DOHH2 (cell line): ENCODE results near the gene ZIC2.

Experiments
- EZH2phosphoT487 ChIP-seq: fragments of 200-600 bp; sonication (generic); IDR thresholded peaks from 2 replicates; pipeline ENCODE4 v1.6.1; 2017; ENCODE audit warnings: borderline replicate concordance, mild to moderate bottlenecking, antibody characterized with exemption, low read length, moderate library complexity, mixed read lengths
- TF ChIP-seq, protein P1 (sequence below): fragments of 200-600 bp; sonication (generic); IDR thresholded peaks from one replicate; pipeline ENCODE4 v1.5.1; 2014; ENCODE audit warnings: antibody characterized with exemption, mild to moderate bottlenecking, low read depth, low read length; ENCODE audit not compliant: poor library complexity, severe bottlenecking

DNA sequence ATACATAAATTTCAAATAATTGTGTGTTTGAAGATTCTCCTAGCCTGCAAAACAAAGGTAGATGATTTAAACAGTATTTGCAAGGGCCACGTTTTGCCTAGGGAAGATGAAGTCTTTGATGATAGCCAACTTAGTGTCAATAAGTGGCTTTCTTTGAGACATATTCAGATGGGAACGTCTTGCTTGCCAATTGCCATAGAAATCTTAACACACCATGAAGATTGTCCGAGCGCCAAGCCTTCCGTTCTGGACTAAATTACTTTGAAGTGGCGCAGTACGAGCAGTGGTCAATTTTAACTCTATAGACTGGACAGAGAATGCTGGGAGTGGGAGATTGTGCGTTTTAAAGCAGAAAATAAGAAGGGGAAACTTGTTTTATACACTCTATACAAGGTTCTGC, 19.9 kb upstream of the ZIC2 start:
- TF ChIP-seq, protein P1, sequence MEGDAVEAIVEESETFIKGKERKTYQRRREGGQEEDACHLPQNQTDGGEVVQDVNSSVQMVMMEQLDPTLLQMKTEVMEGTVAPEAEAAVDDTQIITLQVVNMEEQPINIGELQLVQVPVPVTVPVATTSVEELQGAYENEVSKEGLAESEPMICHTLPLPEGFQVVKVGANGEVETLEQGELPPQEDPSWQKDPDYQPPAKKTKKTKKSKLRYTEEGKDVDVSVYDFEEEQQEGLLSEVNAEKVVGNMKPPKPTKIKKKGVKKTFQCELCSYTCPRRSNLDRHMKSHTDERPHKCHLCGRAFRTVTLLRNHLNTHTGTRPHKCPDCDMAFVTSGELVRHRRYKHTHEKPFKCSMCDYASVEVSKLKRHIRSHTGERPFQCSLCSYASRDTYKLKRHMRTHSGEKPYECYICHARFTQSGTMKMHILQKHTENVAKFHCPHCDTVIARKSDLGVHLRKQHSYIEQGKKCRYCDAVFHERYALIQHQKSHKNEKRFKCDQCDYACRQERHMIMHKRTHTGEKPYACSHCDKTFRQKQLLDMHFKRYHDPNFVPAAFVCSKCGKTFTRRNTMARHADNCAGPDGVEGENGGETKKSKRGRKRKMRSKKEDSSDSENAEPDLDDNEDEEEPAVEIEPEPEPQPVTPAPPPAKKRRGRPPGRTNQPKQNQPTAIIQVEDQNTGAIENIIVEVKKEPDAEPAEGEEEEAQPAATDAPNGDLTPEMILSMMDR, result no peak
- TF ChIP-seq EZH2phosphoT487, result no peak
